HepG2 (cell line): Measurements from ENCODE around the gene HCRT. TPM values are rescaled to one million over a fixed set of nuclear protein-coding genes. Genes with fewer than 3 reads are reported as not detected.

Experiments
- ATAC-seq: fragments of 200-7000 bp; cut with Tn5 transposase; 3 replicates; pipeline ENCODE4 v1.9.1; 2020; ENCODE audit warnings: mild to moderate bottlenecking, moderate library complexity
- BruUV-seq: library from RNA; stranded (reverse); fragments of 400-500 nt; replicated peaks from 2 replicates; lab custom pipeline; 2021; lab: Mats Ljungman, UMichigan
- CTCF ChIA-PET: fragments of 300-600 bp; formaldehyde crosslinking; extraction: SDS; loops from one replicate; lab custom pipeline; 2021; ENCODE audit warnings: low total read pairs, inconsistent platforms, low intra/inter-chr PET ratio; lab: Yijun Ruan, JAX
- POLR2A ChIA-PET: fragments of 350-600 bp; sonication (Branson Sonifier 250); formaldehyde crosslinking; loops from one replicate; lab custom pipeline; 2020; ENCODE audit warnings: antibody characterized with exemption, inconsistent platforms; lab: Yijun Ruan, JAX
- DNase-seq: peaks from one replicate; pipeline ENCODE4 v3.0.0-alpha.2; 2015; ENCODE audit warnings: low spot score
- FAIRE-seq: peaks from 3 replicates; lab custom pipeline; 2011; peaks lifted over from hg19 to GRCh38; lab: Jason Lieb, UNC
- H2AFZ ChIP-seq: one replicate; pipeline ENCODE4 v1.6.1; 2011; ENCODE audit warnings: low read length, inconsistent platforms
- H3K27ac ChIP-seq: fragments of 300-600 bp; 3 replicates; pipeline ENCODE4 v1.8.0; 2011; ENCODE audit warnings: mixed run types, mild to moderate bottlenecking, mixed read lengths, low read length, inconsistent platforms; ENCODE audit not compliant: insufficient read depth; ENCODE audit errors: extremely low read length
- H3K27me3 ChIP-seq, 2 experiments: fragments of 200-600 bp in 1 of 2; 2 replicates in 1 of 2; 3 replicates in 1 of 2; pipeline versions ENCODE4 v1.6.0 to v1.8.0; 2011; ENCODE audit warnings: low read length in 2 of 2, mild to moderate bottlenecking in 2 of 2, moderate library complexity in 2 of 2, inconsistent platforms in 1 of 2; ENCODE audit not compliant: insufficient read depth in 2 of 2, control insufficient read depth in 1 of 2
- H3K36me3 ChIP-seq, 2 experiments: fragments of 200-600 bp in 1 of 2; replicated peaks in 1 of 2; 2 replicates in 1 of 2; 3 replicates in 1 of 2; pipeline versions ENCODE4 v1.5.1 to v1.8.0; 2011; ENCODE audit warnings: low read length in 2 of 2, inconsistent platforms in 1 of 2; ENCODE audit not compliant: insufficient read depth in 2 of 2, control insufficient read depth in 1 of 2
- H3K4me1 ChIP-seq: 2 replicates; pipeline ENCODE4 v1.5.1; 2012; ENCODE audit warnings: low read length, inconsistent platforms; ENCODE audit not compliant: insufficient read depth
- H3K4me2 ChIP-seq: 2 replicates; pipeline ENCODE4 v1.6.0; 2011; ENCODE audit warnings: low read depth, low read length, inconsistent platforms
- H3K4me3 ChIP-seq, 3 experiments: fragments of 200-600 bp in 1 of 3; sonication (generic), shearing (Covaris generic) in 1 of 3; replicated peaks in 1 of 3; 2 replicates each; pipeline ENCODE4 v1.5.1; 2011 to 2016; ENCODE audit warnings: low read length in 3 of 3, inconsistent platforms in 2 of 3, low read depth in 2 of 3, mild to moderate bottlenecking in 2 of 3, control low read depth in 1 of 3, mixed read lengths in 1 of 3; ENCODE audit not compliant: insufficient read depth in 1 of 3
- H3K79me2 ChIP-seq: one replicate; pipeline ENCODE4 v1.6.1; 2011; ENCODE audit warnings: low read length, inconsistent platforms; ENCODE audit not compliant: insufficient read depth
- H3K9ac ChIP-seq: 2 replicates; pipeline ENCODE4 v1.6.0; 2011; ENCODE audit warnings: mild to moderate bottlenecking, low read depth, low read length, inconsistent platforms; ENCODE audit not compliant: insufficient read depth
- H3K9me3 ChIP-seq: 2 replicates; pipeline ENCODE4 v1.5.1; 2012; ENCODE audit warnings: mild to moderate bottlenecking, low read length
- H4K20me1 ChIP-seq: 2 replicates; pipeline ENCODE4 v1.6.0; 2011; ENCODE audit warnings: inconsistent platforms, mild to moderate bottlenecking, low read length, moderate library complexity; ENCODE audit not compliant: insufficient read depth
- EED ChIP-seq: sonication (generic); formaldehyde crosslinking; IDR thresholded peaks from 2 replicates; pipeline ENCODE4 v1.5.0; 2020; ENCODE audit warnings: mild to moderate bottlenecking, missing genetic modification reagents
- ELF1 ChIP-seq: sonication (generic); formaldehyde crosslinking; IDR thresholded peaks from 2 replicates; pipeline ENCODE4 v1.4.0; 2020; ENCODE audit warnings: missing genetic modification reagents
- FOXK2 ChIP-seq: fragments of 450-650 bp; IDR thresholded peaks from 2 replicates; pipeline ENCODE4 v1.6.1; 2016
- FOXM1 ChIP-seq: sonication (generic); formaldehyde crosslinking; IDR thresholded peaks from 2 replicates; pipeline ENCODE4 v1.5.0; 2020; ENCODE audit warnings: missing genetic modification reagents
- KDM3A ChIP-seq: IDR thresholded peaks from 2 replicates; pipeline ENCODE4 v1.6.1; 2018; ENCODE audit warnings: low read depth, missing compliant biosample characterization
- KLF13 ChIP-seq: sonication (generic); formaldehyde crosslinking; IDR thresholded peaks from 2 replicates; pipeline ENCODE4 v1.4.0; 2020; ENCODE audit warnings: mild to moderate bottlenecking, missing genetic modification reagents
- MXD3 ChIP-seq: IDR thresholded peaks from 2 replicates; pipeline ENCODE4 v1.6.1; 2016; ENCODE audit warnings: mild to moderate bottlenecking, missing biosample characterization, missing genetic modification reagents
- MYNN ChIP-seq: sonication (generic); formaldehyde crosslinking; IDR thresholded peaks from 2 replicates; pipeline ENCODE4 v1.4.0; 2020; ENCODE audit warnings: mild to moderate bottlenecking, low read depth, missing genetic modification reagents
- ONECUT2 ChIP-seq: sonication (generic); formaldehyde crosslinking; IDR thresholded peaks from 2 replicates; pipeline ENCODE4 v1.4.0; 2020; ENCODE audit warnings: missing genetic modification reagents
- TBL1XR1 ChIP-seq: fragments of 150-350 bp; IDR thresholded peaks from 2 replicates; pipeline ENCODE4 v1.6.1; 2014; ENCODE audit warnings: borderline replicate concordance, low read length; ENCODE audit not compliant: partially characterized antibody
- TBX3 ChIP-seq: fragments of 450-650 bp; IDR thresholded peaks from 2 replicates; pipeline ENCODE4 v1.6.1; 2017; ENCODE audit warnings: antibody characterized with exemption, mild to moderate bottlenecking, inconsistent platforms, borderline replicate concordance
- TCF7L2 ChIP-seq: IDR thresholded peaks from 2 replicates; pipeline ENCODE4 v1.6.1; 2011; ENCODE audit warnings: mild to moderate bottlenecking, low read depth, low read length, moderate library complexity
- ZBTB3 ChIP-seq: sonication (generic); formaldehyde crosslinking; IDR thresholded peaks from 2 replicates; pipeline ENCODE4 v1.4.0; 2020; ENCODE audit warnings: low read depth, mild to moderate bottlenecking, moderate library complexity, missing genetic modification reagents, borderline replicate concordance
- ZBTB38 ChIP-seq: sonication (generic); formaldehyde crosslinking; IDR thresholded peaks from 2 replicates; pipeline ENCODE4 v1.5.1; 2020; ENCODE audit warnings: mild to moderate bottlenecking, missing genetic modification reagents
- ZC3H13 ChIP-seq: sonication (generic); formaldehyde crosslinking; IDR thresholded peaks from 2 replicates; pipeline ENCODE4 v1.8.1; 2023; ENCODE audit warnings: mild to moderate bottlenecking, missing genetic modification reagents, moderate library complexity
- ZIK1 ChIP-seq: sonication (generic); formaldehyde crosslinking; IDR thresholded peaks from 2 replicates; pipeline ENCODE4 v1.5.0; 2020; ENCODE audit warnings: mild to moderate bottlenecking, low read depth, missing genetic modification reagents, borderline replicate concordance
- ZNF317 ChIP-seq: sonication (generic); formaldehyde crosslinking; IDR thresholded peaks from 2 replicates; pipeline ENCODE4 v1.5.0; 2020; ENCODE audit warnings: mild to moderate bottlenecking, missing genetic modification reagents
- ZNF543 ChIP-seq: sonication (generic); formaldehyde crosslinking; IDR thresholded peaks from 2 replicates; pipeline ENCODE4 v1.4.0; 2020; ENCODE audit warnings: mild to moderate bottlenecking, missing genetic modification reagents
- ZNF615 ChIP-seq: sonication (generic); formaldehyde crosslinking; IDR thresholded peaks from 2 replicates; pipeline ENCODE4 v1.5.0; 2020; ENCODE audit warnings: mild to moderate bottlenecking, missing genetic modification reagents, borderline replicate concordance
- ZNF747 ChIP-seq: sonication (generic); formaldehyde crosslinking; IDR thresholded peaks from 2 replicates; pipeline ENCODE4 v1.8.1; 2023; ENCODE audit warnings: missing genetic modification reagents, mild to moderate bottlenecking, borderline replicate concordance
- WGBS: methylation state at CpG from one replicate; pipeline ENCODE4 v1.1.6; 2017; ENCODE audit warnings: low lambda C conversion rate; 5-methylcytosine and 5-hydroxymethylcytosine counted together
- in situ Hi-C: cut with HindIII; loops from 2 replicates; pipeline ENCODE4 v1.10.0; 2017; ENCODE audit warnings: low pct_unique_long_range_greater_than_20kb; ENCODE audit not compliant: extremely low pct_ligation_motif_present
- intact Hi-C: fragments of 100-400 bp; cut with micrococcal nuclease; formaldehyde crosslinking; loops from one replicate; pipeline ENCODE4 v1.10.0; 2022; ENCODE audit not compliant: unreplicated experiment
- polyA plus RNA-seq, 8 experiments: library from polyadenylated mRNA; depleted of rRNA in 3 of 8; stranded (reverse) in 7 of 8; unstranded in 1 of 8; fragments of >200 nt; fragmentation: Illumina TruSeq in 4 of 8; extraction: Trizol in 4 of 8; gene quantifications; 2 replicates each; pipeline versions ENCODE4 v1.2.1 to v1.2.3, GENCODE V29; 2011 to 2016; ENCODE audit warnings: low read depth in 4 of 8, missing spikeins in 1 of 8, mixed read lengths in 1 of 8; ENCODE audit not compliant: insufficient read depth in 1 of 8
- total RNA-seq, 5 experiments: library from RNA; depleted of rRNA; stranded (reverse); fragments of >200 nt; fragmentation: Illumina TruSeq; extraction: Trizol; gene quantifications; 2 replicates each; pipeline ENCODE4 v1.2.3, GENCODE V29; 2016; ENCODE audit warnings: low read depth in 1 of 5
- TF ChIP-seq, protein P1 (sequence below): sonication (generic); formaldehyde crosslinking; IDR thresholded peaks from 2 replicates; pipeline ENCODE4 v1.4.0; 2020; ENCODE audit warnings: missing genetic modification reagents
- TF ChIP-seq, protein P2 (sequence below): sonication (generic); formaldehyde crosslinking; IDR thresholded peaks from 2 replicates; pipeline ENCODE4 v1.8.0; 2023; ENCODE audit warnings: mild to moderate bottlenecking, missing genetic modification reagents

The HCRT gene
- total and polyA plus RNA-seq, 2 of the 13 experiments (the other 11 are each of a cell fraction or from before 2014, with no cell fraction given), result not detected

DNA sequence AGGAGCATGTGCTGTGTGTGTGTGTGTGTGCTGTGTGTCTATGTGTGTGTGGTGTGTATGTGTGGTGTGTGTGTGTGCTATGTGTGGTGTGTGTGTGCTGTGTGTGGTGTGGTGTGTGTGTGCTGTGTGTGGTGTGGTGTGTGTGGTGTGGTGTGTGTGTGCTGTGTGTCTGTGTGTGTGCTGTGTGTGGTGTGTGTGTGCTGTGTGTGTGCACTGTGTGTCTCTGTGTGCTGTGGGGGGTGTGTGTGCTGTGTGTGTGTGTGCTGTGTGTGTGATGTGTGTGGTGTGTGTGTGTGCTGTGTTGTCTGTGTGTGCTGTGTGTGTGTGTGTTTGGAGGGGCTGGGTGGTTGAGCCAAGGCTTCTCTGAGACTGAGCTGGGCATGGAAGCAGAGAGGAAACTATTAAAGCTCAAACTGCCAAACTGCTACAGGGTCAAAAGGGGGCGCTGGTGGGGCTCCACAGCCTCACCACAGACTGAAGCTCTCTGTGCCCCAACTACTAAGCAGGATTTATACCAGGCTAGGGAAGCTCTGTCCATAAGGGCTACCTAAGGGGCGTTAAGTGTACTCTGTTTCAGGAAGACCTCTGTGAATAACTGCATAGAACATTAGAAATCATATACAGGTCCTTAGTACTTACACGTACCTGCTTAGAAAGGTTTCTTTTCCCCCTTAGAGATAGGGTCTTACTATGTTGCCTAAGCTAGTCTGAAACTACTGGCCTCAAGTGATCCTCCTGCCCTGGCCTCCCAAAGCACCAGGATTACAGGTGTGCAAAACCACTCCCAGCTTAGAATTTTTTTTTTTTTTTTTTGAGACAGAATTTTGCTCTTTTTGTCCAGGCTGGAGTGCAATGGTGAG is 36.9 kb upstream of the HCRT start:
- Histone ChIP-seq H3K9ac (no peak overlapping the region), H3K4me2 (no peak overlapping the region), H3K27ac (no peak overlapping the region), H3K79me2 (no peaks in the 10 kb centered on the region), H2AFZ (no peak overlapping the region), H3K27me3 (no peaks in the 10 kb centered on the region), H3K9me3 (no peaks in the 10 kb centered on the region), H3K4me3 (no peak overlapping the region), H3K4me1 (no peaks in the 10 kb centered on the region), H3K36me3 (peaks cover 20 to 29% of the 10 kb centered on the region in 2 experiments; a peak in 4 of 5 replicates), H4K20me1 (no peaks in the 10 kb centered on the region)
- ATAC-seq, result peak; percentile 81
- peak; percentile 44 for FAIRE-seq
- in situ Hi-C loops (no loop called here), intact Hi-C loops (loop anchor here (2.0 to 10.0 kb wide), 2 partner anchors 27 to 63 kb away; partner anchors contain the start of gene STAT5A)
- POLR2A ChIA-PET, result interaction anchor here (0.6 to 1.5 kb wide), 7 partner anchors 26 to 185 kb away, joined by 3 to 4 read pairs (median 3); partner anchors contain the start of genes GHDC and STAT3
- CTCF ChIA-PET, result interaction anchor here (1.2 to 1.7 kb wide), 3 partner anchors 29 to 184 kb away, joined by 4 to 8 read pairs (median 5); no protein-coding TSS in a partner anchor
- WGBS, result 58% methylated on average over 3 of the region's 3 CpGs
- DNase-seq, result peak; percentile 56
- no TSS peak for BruUV-seq
- TF ChIP-seq ELF1 (no peak), ZBTB38 (CRISPR knock-in tag) (0 out of 2 replicates have a peak, but pooled peaks have one; percentile 42), KLF13 (CRISPR knock-in tag) (0 out of 2 replicates have a peak, but pooled peaks have one; percentile 72), ZNF747 (CRISPR knock-in tag) (no peak), MXD3 (CRISPR knock-in tag) (no peak), ZNF543 (CRISPR knock-in tag) (no peak), TBX3 (no peak), ONECUT2 (CRISPR knock-in tag) (no peak), FOXK2 (no peak), KDM3A (CRISPR knock-in tag) (no peak), ZNF317 (CRISPR knock-in tag) (no peak), TBL1XR1 (no peak), ZC3H13 (CRISPR knock-in tag) (no peak), EED (no peak), MYNN (CRISPR knock-in tag) (no peak), ZNF615 (CRISPR knock-in tag) (0 out of 2 replicates have a peak, but pooled peaks have one; percentile 36), ZBTB3 (CRISPR knock-in tag) (no peak), TCF7L2 (no peak), FOXM1 (no peak), ZIK1 (CRISPR knock-in tag) (no peak)
- TF ChIP-seq, protein P1, sequence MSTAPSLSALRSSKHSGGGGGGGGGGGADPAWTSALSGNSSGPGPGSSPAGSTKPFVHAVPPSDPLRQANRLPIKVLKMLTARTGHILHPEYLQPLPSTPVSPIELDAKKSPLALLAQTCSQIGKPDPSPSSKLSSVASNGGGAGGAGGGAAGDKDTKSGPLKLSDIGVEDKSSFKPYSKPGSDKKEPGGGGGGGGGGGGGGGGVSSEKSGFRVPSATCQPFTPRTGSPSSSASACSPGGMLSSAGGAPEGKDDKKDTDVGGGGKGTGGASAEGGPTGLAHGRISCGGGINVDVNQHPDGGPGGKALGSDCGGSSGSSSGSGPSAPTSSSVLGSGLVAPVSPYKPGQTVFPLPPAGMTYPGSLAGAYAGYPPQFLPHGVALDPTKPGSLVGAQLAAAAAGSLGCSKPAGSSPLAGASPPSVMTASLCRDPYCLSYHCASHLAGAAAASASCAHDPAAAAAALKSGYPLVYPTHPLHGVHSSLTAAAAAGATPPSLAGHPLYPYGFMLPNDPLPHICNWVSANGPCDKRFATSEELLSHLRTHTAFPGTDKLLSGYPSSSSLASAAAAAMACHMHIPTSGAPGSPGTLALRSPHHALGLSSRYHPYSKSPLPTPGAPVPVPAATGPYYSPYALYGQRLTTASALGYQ (CRISPR knock-in tag), result no peak
- TF ChIP-seq, protein P2, sequence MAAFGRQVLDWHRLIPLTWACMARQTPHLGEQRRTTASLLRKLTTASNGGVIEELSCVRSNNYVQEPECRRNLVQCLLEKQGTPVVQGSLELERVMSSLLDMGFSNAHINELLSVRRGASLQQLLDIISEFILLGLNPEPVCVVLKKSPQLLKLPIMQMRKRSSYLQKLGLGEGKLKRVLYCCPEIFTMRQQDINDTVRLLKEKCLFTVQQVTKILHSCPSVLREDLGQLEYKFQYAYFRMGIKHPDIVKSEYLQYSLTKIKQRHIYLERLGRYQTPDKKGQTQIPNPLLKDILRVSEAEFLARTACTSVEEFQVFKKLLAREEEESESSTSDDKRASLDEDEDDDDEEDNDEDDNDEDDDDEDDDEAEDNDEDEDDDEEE (CRISPR knock-in tag), result no peak
